H1 (cell line): Measurements from ENCODE around the gene ATP6V1G1. TPM values are rescaled to one million over a fixed set of nuclear protein-coding genes. Genes with fewer than 3 reads are reported as not detected.

Experiments
- CTCF ChIA-PET: fragments of 300-600 bp; sonication (Branson Sonifier 250); formaldehyde crosslinking; loops from one replicate; lab custom pipeline; 2021; ENCODE audit not compliant: partially characterized antibody; lab: Charles Lee
- POLR2A ChIA-PET: fragments of 300-600 bp; sonication (Branson Sonifier 250); formaldehyde crosslinking; loops from one replicate; lab custom pipeline; 2021; ENCODE audit warnings: inconsistent platforms; ENCODE audit not compliant: partially characterized antibody; lab: Charles Lee
- DNase-seq, 2 experiments: peaks; one replicate each; pipeline versions ENCODE4 v3.0.0 to v3.0.0-alpha.2; 2010 to 2022; ENCODE audit warnings: low spot score in 2 of 2, low read depth in 1 of 2, mixed read lengths in 1 of 2
- FAIRE-seq: peaks from 2 replicates; lab custom pipeline; 2011; peaks lifted over from hg19 to GRCh38; lab: Jason Lieb, UNC
- H2AFZ ChIP-seq: 2 replicates; pipeline ENCODE4 v1.8.1; 2012; ENCODE audit warnings: low read length, inconsistent platforms
- H2AK5ac ChIP-seq: 2 replicates; pipeline ENCODE4 v1.6.1; 2013; ENCODE audit warnings: low read depth, low read length
- H2BK120ac ChIP-seq: replicated peaks from 2 replicates; pipeline ENCODE3; 2013; ENCODE audit warnings: low read depth, low read length, inconsistent platforms
- H2BK12ac ChIP-seq: 2 replicates; pipeline ENCODE4 v1.6.1; 2013; ENCODE audit warnings: low read depth, low read length
- H2BK15ac ChIP-seq: 2 replicates; pipeline ENCODE4 v1.6.1; 2013; ENCODE audit warnings: low read length
- H2BK20ac ChIP-seq: 2 replicates; pipeline ENCODE4 v1.6.1; 2013; ENCODE audit warnings: low read length
- H2BK5ac ChIP-seq: 2 replicates; pipeline ENCODE4 v1.6.1; 2013; ENCODE audit warnings: low read depth, low read length
- H3K14ac ChIP-seq: 2 replicates; pipeline ENCODE4 v1.6.1; 2013; ENCODE audit warnings: inconsistent platforms; ENCODE audit not compliant: insufficient read length
- H3K18ac ChIP-seq: 2 replicates; pipeline ENCODE4 v1.6.1; 2013; ENCODE audit warnings: low read length; ENCODE audit errors: extremely low read depth
- H3K23ac ChIP-seq: 2 replicates; pipeline ENCODE4 v1.6.1; 2013; ENCODE audit warnings: inconsistent platforms; ENCODE audit not compliant: insufficient read length
- H3K23me2 ChIP-seq: 2 replicates; pipeline ENCODE4 v1.6.1; 2013; ENCODE audit warnings: low read depth, low read length
- H3K27ac ChIP-seq: 2 replicates; pipeline ENCODE4 v1.6.1; 2011; ENCODE audit warnings: low read depth, low read length, inconsistent platforms
- H3K27me3 ChIP-seq, 4 experiments: replicated peaks in 1 of 4; 1 replicate in 1 of 4; 2 replicates in 3 of 4; pipeline versions ENCODE4 v1.6.1 to v1.8.1; 2011 to 2013; ENCODE audit warnings: low read length in 3 of 4, mild to moderate bottlenecking in 3 of 4, inconsistent platforms in 2 of 4, mixed read lengths in 2 of 4, moderate library complexity in 1 of 4; ENCODE audit not compliant: control insufficient read depth in 3 of 4, insufficient read depth in 3 of 4; ENCODE audit errors: extremely low read depth in 1 of 4
- H3K36me3 ChIP-seq, 4 experiments: 2 replicates each; pipeline versions ENCODE4 v1.6.1 to v1.8.1; 2011 to 2013; ENCODE audit warnings: mild to moderate bottlenecking in 4 of 4, low read length in 3 of 4, moderate library complexity in 2 of 4, control low read depth in 1 of 4, inconsistent platforms in 1 of 4; ENCODE audit not compliant: insufficient read depth in 4 of 4, control insufficient read depth in 2 of 4
- H3K4ac ChIP-seq: replicated peaks from 2 replicates; pipeline ENCODE3; 2013; ENCODE audit warnings: low read length, low read depth, mixed read lengths, inconsistent platforms; ENCODE audit not compliant: insufficient read length
- H3K4me1 ChIP-seq, 4 experiments: replicated peaks in 1 of 4; 1 replicate in 1 of 4; 2 replicates in 3 of 4; pipeline versions ENCODE4 v1.6.1 to v1.8.1; 2011 to 2013; ENCODE audit warnings: low read length in 3 of 4, inconsistent platforms in 2 of 4, mixed read lengths in 1 of 4; ENCODE audit not compliant: insufficient read depth in 4 of 4, control insufficient read depth in 3 of 4
- H3K4me2 ChIP-seq, 2 experiments: 2 replicates each; pipeline versions ENCODE4 v1.6.1 to v1.8.1; 2011 to 2013; ENCODE audit warnings: low read depth in 2 of 2, low read length in 2 of 2, control low read depth in 1 of 2, inconsistent platforms in 1 of 2, mild to moderate bottlenecking in 1 of 2; ENCODE audit not compliant: insufficient read depth in 1 of 2
- H3K4me3 ChIP-seq, 4 experiments: fragments of 200-600, 300-600 bp in 1 of 4; sonication (generic), shearing (Covaris generic), sonication (Bioruptor Twin) in 1 of 4; 2 replicates each; pipeline versions ENCODE4 v1.5.1 to v1.8.1; 2011 to 2016; ENCODE audit warnings: low read length in 4 of 4, low read depth in 3 of 4, control low read depth in 2 of 4, inconsistent platforms in 2 of 4, mild to moderate bottlenecking in 2 of 4, mixed read lengths in 1 of 4, moderate library complexity in 1 of 4; ENCODE audit not compliant: insufficient read depth in 2 of 4; ENCODE audit errors: extremely low read depth in 1 of 4
- H3K56ac ChIP-seq: replicated peaks from 2 replicates; pipeline ENCODE3; 2013; ENCODE audit warnings: low read depth, mild to moderate bottlenecking, mixed read lengths, low read length, inconsistent platforms; ENCODE audit not compliant: insufficient read length
- H3K79me1 ChIP-seq: 2 replicates; pipeline ENCODE4 v1.6.1; 2013; ENCODE audit warnings: low read depth, low read length, control low read depth
- H3K79me2 ChIP-seq, 2 experiments: 2 replicates each; pipeline versions ENCODE4 v1.6.1 to v1.8.1; 2012 to 2013; ENCODE audit warnings: low read length in 2 of 2, mild to moderate bottlenecking in 2 of 2, inconsistent platforms in 1 of 2; ENCODE audit not compliant: insufficient read depth in 2 of 2, control insufficient read depth in 1 of 2
- H3K9ac ChIP-seq, 4 experiments: replicated peaks in 1 of 4; 1 replicate in 1 of 4; 2 replicates in 3 of 4; pipeline versions ENCODE4 v1.6.1 to v1.8.1; 2011 to 2013; ENCODE audit warnings: low read depth in 3 of 4, low read length in 3 of 4, control low read depth in 2 of 4, mild to moderate bottlenecking in 2 of 4, moderate library complexity in 2 of 4, inconsistent platforms in 1 of 4; ENCODE audit errors: extremely low read depth in 1 of 4
- H3K9me3 ChIP-seq, 2 experiments: 2 replicates each; pipeline versions ENCODE4 v1.6.1 to v1.8.1; 2012 to 2013; ENCODE audit warnings: mild to moderate bottlenecking in 2 of 2, moderate library complexity in 2 of 2, control low read depth in 1 of 2, inconsistent platforms in 1 of 2, low read depth in 1 of 2, low read length in 1 of 2, mixed read lengths in 1 of 2; ENCODE audit not compliant: insufficient read depth in 2 of 2
- H4K20me1 ChIP-seq, 2 experiments: replicated peaks in 1 of 2; 2 replicates each; pipeline versions ENCODE3 to v1.8.1; 2011 to 2013; ENCODE audit warnings: inconsistent platforms in 2 of 2, low read length in 2 of 2, mild to moderate bottlenecking in 1 of 2; ENCODE audit not compliant: insufficient read depth in 2 of 2, control insufficient read depth in 1 of 2
- H4K5ac ChIP-seq: 2 replicates; pipeline ENCODE4 v1.6.1; 2013; ENCODE audit warnings: low read length, low read depth, mixed read lengths, inconsistent platforms; ENCODE audit not compliant: insufficient read length
- H4K8ac ChIP-seq: 2 replicates; pipeline ENCODE4 v1.8.0; 2013; ENCODE audit warnings: mild to moderate bottlenecking, moderate library complexity, low read length, inconsistent platforms; ENCODE audit not compliant: insufficient read depth; ENCODE audit errors: extremely low read depth
- H4K91ac ChIP-seq: replicated peaks from 2 replicates; pipeline ENCODE3; 2013; ENCODE audit warnings: low read length, mixed read lengths, inconsistent platforms; ENCODE audit not compliant: insufficient read length
- MAFK ChIP-seq: IDR thresholded peaks from 2 replicates; pipeline ENCODE4 v1.6.1; 2012; ENCODE audit warnings: low read depth, mild to moderate bottlenecking, improper control_type of control experiment, low read length
- NANOG ChIP-seq: IDR thresholded peaks from 2 replicates; pipeline ENCODE4 v1.6.1; 2011; ENCODE audit warnings: low read length, low read depth, mild to moderate bottlenecking, inconsistent platforms; ENCODE audit not compliant: insufficient read depth, poor library complexity, severe bottlenecking
- PHF8 ChIP-seq: fragments of 200-600 bp; sonication (generic); conservative IDR thresholded peaks from 2 replicates; pipeline ENCODE4 v1.7.1; 2012; ENCODE audit warnings: low read depth, mild to moderate bottlenecking, inconsistent platforms, low read length, moderate library complexity
- WGBS, 2 experiments: shearing (Covaris generic) in 1 of 2; methylation state at CpG; one replicate each; pipeline versions ENCODE4 v1.1.6 to v1.1.7; 2013 to 2015; ENCODE audit warnings: low lambda C conversion rate in 2 of 2, mixed read lengths in 2 of 2, inconsistent platforms in 1 of 2, low coverage in 1 of 2, missing lambda C conversion rate in 1 of 2; ENCODE audit not compliant: insufficient replicate concordance in 2 of 2, insufficient coverage in 1 of 2, insufficient read length in 1 of 2; ENCODE audit errors: extremely low coverage in 1 of 2, missing lambda C conversion rate in 1 of 2; 5-methylcytosine and 5-hydroxymethylcytosine counted together
- polyA plus RNA-seq, 7 experiments: library from polyadenylated mRNA; depleted of rRNA in 3 of 7; stranded (reverse) in 5 of 7; unstranded in 2 of 7; fragments of >200 nt in 5 of 7; fragments of 200-250 nt in 2 of 7; gene quantifications; 1 replicate in 5 of 7; 2 replicates in 1 of 7; 4 replicates in 1 of 7; pipeline versions ENCODE4 v1.2.1 to v1.2.3, GENCODE V29; 2011 to 2013; ENCODE audit warnings: missing spikeins in 2 of 7, mixed read lengths in 2 of 7
- total RNA-seq: library from RNA; stranded (reverse); fragmentation: NEBNext Ultra II Directional; extraction: Animal tissue kit (Norgen Biotek cat#: 25700); gene quantifications from 2 replicates; pipeline ENCODE4 v1.2.1, GENCODE V29; 2021

The ATP6V1G1 gene
- total and polyA plus RNA-seq, 2 of the 8 experiments (the other 6 are each of a cell fraction or from before 2014, with no cell fraction given): 112 to 124 TPM

DNA sequence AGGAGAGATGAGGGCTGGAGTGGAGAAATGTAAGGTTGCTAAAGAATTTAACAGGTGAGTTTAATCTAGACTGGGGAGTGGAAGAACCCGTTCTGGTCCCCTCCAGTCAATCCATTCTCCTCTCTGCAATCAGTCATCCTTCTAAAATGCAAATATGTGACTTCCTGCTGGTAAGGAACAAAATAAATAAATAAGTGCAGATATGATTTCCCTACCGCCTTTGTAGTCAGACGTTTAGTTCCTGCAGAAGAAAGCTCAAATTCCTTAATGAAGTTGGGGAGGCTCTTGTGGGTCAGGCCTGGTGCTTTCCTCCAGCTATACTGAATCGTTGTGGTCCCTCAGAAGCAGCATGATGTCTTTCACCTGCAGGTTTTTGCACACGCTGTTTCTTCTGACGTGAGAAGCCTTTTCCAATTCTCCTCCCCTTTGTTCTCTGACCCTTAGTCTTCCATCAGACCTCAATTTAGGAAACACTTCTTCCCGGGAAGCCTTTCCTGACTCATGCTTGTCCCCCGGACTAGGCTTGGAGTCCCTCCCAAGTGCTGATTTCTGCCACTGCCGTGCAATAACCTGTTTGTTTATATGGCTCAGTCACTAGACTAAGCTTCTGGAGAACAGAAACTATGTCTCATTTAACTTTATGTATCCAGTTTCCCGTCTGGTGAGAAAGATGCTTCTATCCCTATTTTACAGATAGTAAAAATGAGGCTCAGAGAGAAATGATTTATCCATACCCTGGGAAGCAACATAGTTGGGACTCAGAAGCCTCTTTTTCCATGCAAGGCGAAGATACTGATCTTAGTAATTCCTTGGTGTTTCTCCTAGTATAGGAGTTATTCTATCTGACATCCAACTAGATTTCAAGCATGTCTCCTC, 1.3 kb downstream of the ATP6V1G1 start:
- Histone ChIP-seq H3K14ac (no peak overlapping the region), H3K79me2 (peaks cover 37 to 63% of the 10 kb centered on the region in 2 experiments), H2BK120ac (no peak overlapping the region), H3K79me1 (peaks cover 5% of the 10 kb centered on the region), H3K56ac (no peak overlapping the region), H3K27me3 (no peaks in the 10 kb centered on the region), H3K4me3 (peak overlapping the region; percentile 75 to 97 (median 89)), H3K27ac (no peak overlapping the region), H2BK15ac (no peak overlapping the region), H2BK12ac (peak overlapping the region; percentile 72; the same call in 1 of the 2 replicates), H4K5ac (no peak overlapping the region), H3K4me1 (peaks cover 0 to 10% (median 3%) of the 10 kb centered on the region in 4 experiments; a peak in 5 of 7 replicates), H3K18ac (no peak overlapping the region), H2AFZ (no peak overlapping the region), H3K4me2 (peak overlapping the region; percentile 94 to 99), H3K9ac (peak overlapping the region; percentile 96 to 99 (median 98); a peak in 6 of 7 replicates), H2AK5ac (peak overlapping the region; percentile 97; the same call in 1 of the 2 replicates)
- no peak for FAIRE-seq
- ChIA-PET CTCF (interaction anchor here (0.5 to 3.5 kb wide), 9 partner anchors 9 to 776 kb away, joined by 3 to 16 read pairs (median 4); no protein-coding TSS in a partner anchor), POLR2A (interaction anchor here (0.6 to 17.6 kb wide), 12 partner anchors 8 to 190 kb away, joined by 3 to 218 read pairs (median 4); partner anchors contain the start of genes TMEM268 and WHRN)
- TF ChIP-seq MAFK (no peak), PHF8 (no peak), NANOG (no peak)
- TF ChIP-seq, all 59 proteins: peak for 0
- peaks cover 19 to 20% of the 10 kb centered on the region in 2 experiments for H4K20me1 ChIP-seq
- H3K36me3 ChIP-seq: peaks cover 6 to 18% (median 13%) of the 10 kb centered on the region in 4 experiments
- H4K91ac ChIP-seq: no peak overlapping the region
- H2BK20ac ChIP-seq: no peak overlapping the region
- H3K23me2 ChIP-seq: peaks cover 9% of the 10 kb centered on the region
- no peaks in the 10 kb centered on the region for H3K9me3 ChIP-seq
- no peak overlapping the region for H3K4ac ChIP-seq
- H3K23ac ChIP-seq: no peak overlapping the region
- DNase-seq: no peak
- H4K8ac ChIP-seq: no peak overlapping the region
- WGBS, 2 experiments: 53% methylated on average over 11 of the region's 11 CpGs; no CpG with 5 or more reads in 1 of the 2 experiments
- peak overlapping the region; percentile 89; the same call in 1 of the 2 replicates for H2BK5ac ChIP-seq
